Fibroblast of lung (primary cell): Measurements from ENCODE around the gene KIAA1328. TPM values are rescaled to one million over a fixed set of nuclear protein-coding genes. Genes with fewer than 3 reads are reported as not detected.

ENCODE experiments used
- DNase-seq, 2 donors: peaks; one replicate each; pipeline versions ENCODE4 v3.0.0 to v3.0.0-alpha.2; 2010; ENCODE audit warnings: low read depth in 2 of 2
- H2AFZ ChIP-seq: 2 replicates; pipeline ENCODE4 v1.5.1; 2012; ENCODE audit warnings: low read length, control low read depth, inconsistent platforms
- H3K27ac ChIP-seq: 2 replicates; pipeline ENCODE4 v1.5.1; 2011; ENCODE audit warnings: low read length, control low read depth; ENCODE audit not compliant: insufficient read depth
- H3K27me3 ChIP-seq: 2 replicates; pipeline ENCODE4 v1.5.1; 2011; ENCODE audit warnings: mild to moderate bottlenecking, low read length; ENCODE audit not compliant: control insufficient read depth, insufficient read depth
- H3K36me3 ChIP-seq: 2 replicates; pipeline ENCODE4 v1.5.1; 2011; ENCODE audit warnings: low read length; ENCODE audit not compliant: control insufficient read depth, insufficient read depth
- H3K4me1 ChIP-seq: 2 replicates; pipeline ENCODE4 v1.5.1; 2011; ENCODE audit warnings: low read length; ENCODE audit not compliant: control insufficient read depth, insufficient read depth; ENCODE audit errors: extremely low read depth
- H3K4me2 ChIP-seq: 2 replicates; pipeline ENCODE4 v1.5.1; 2011; ENCODE audit warnings: low read length, control low read depth; ENCODE audit not compliant: insufficient read depth; ENCODE audit errors: extremely low read depth
- H3K4me3 ChIP-seq, 4 experiments: fragments of 200-600 bp in 1 of 4; sonication (generic) in 1 of 4; replicated peaks in 1 of 4; 2 replicates each; pipeline ENCODE4 v1.5.1; 2011 to 2016; ENCODE audit warnings: low read length in 4 of 4, low read depth in 3 of 4, mild to moderate bottlenecking in 3 of 4, control low read depth in 2 of 4, inconsistent platforms in 1 of 4, mixed read lengths in 1 of 4; ENCODE audit not compliant: insufficient read depth in 1 of 4; ENCODE audit errors: control extremely low read depth in 1 of 4
- H3K79me2 ChIP-seq: 2 replicates; pipeline ENCODE4 v1.5.1; 2012; ENCODE audit warnings: mild to moderate bottlenecking, low read length, inconsistent platforms; ENCODE audit not compliant: control insufficient read depth, insufficient read depth
- H3K9ac ChIP-seq: 2 replicates; pipeline ENCODE4 v1.5.1; 2011; ENCODE audit warnings: mild to moderate bottlenecking, low read length, control low read depth; ENCODE audit not compliant: insufficient read depth
- H3K9me3 ChIP-seq: 2 replicates; pipeline ENCODE4 v1.5.1; 2012; ENCODE audit warnings: low read depth, low read length; ENCODE audit not compliant: control insufficient read depth, insufficient read depth
- H4K20me1 ChIP-seq: 2 replicates; pipeline ENCODE4 v1.5.1; 2011; ENCODE audit warnings: low read length; ENCODE audit not compliant: control insufficient read depth, insufficient read depth; ENCODE audit errors: extremely low read depth
- CTCF ChIP-seq, 2 donors: IDR thresholded peaks in 1 of 2; conservative IDR thresholded peaks in 1 of 2; 1 replicate in 1 of 2; 2 replicates in 1 of 2; pipeline ENCODE4 v1.5.1; 2011 to 2012; ENCODE audit warnings: low read length in 2 of 2, control low read depth in 1 of 2, inconsistent platforms in 1 of 2, low read depth in 1 of 2, mild to moderate bottlenecking in 1 of 2
- EZH2 ChIP-seq: IDR thresholded peaks from 2 replicates; pipeline ENCODE4 v1.5.1; 2012; ENCODE audit warnings: low read length, control low read depth, mild to moderate bottlenecking; ENCODE audit errors: missing control alignments
- polyA plus RNA-seq, 2 donors: library from polyadenylated mRNA; depleted of rRNA in 1 of 2; stranded (reverse) in 1 of 2; unstranded in 1 of 2; fragments of >200 nt; gene quantifications; 2 replicates each; pipeline ENCODE4 v1.2.1, GENCODE V29; 2011 to 2012; ENCODE audit warnings: missing spikeins in 1 of 2
- total RNA-seq: library from RNA; depleted of rRNA; stranded (reverse); fragments of >200 nt; gene quantifications from 2 replicates; pipeline ENCODE4 v1.2.1, GENCODE V29; 2014

KIAA1328 gene
- total and polyA plus RNA-seq, 2 donors (not counting 1 experiment from before 2014, with no cell fraction given) = 4.3 to 4.5 TPM

- no peak overlapping the region for H2AFZ ChIP-seq
- no peak overlapping the region for H3K4me3 ChIP-seq
- no peak overlapping the region for H3K27ac ChIP-seq
Measured at GRCh38 chr18:37170984-37171383, 342.1 kb downstream of the KIAA1328 start.

GRCh38 chr18:37173384-37173783 is 344.5 kb downstream of the KIAA1328 start:
- Histone ChIP-seq H3K27ac (no peak overlapping the region), H3K36me3 (no peaks in the 10 kb centered on the region), H2AFZ (no peak overlapping the region), H3K4me3 (no peak overlapping the region), H3K4me1 (no peaks in the 10 kb centered on the region), H3K9me3 (no peaks in the 10 kb centered on the region), H3K79me2 (no peaks in the 10 kb centered on the region), H4K20me1 (no peaks in the 10 kb centered on the region), H3K9ac (no peak overlapping the region), H3K27me3 (no peaks in the 10 kb centered on the region), H3K4me2 (no peak overlapping the region)
- no peak for DNase-seq
- no peak for TF ChIP-seq EZH2
- TF ChIP-seq CTCF (conservative IDR thresholded peaks at IDR 0.05 in 1 of 2, IDR thresholded peaks at IDR 0.05 in 1 of 2; ENCODE audit: low read depth in 1 of 2, low read length in 2 of 2) = no peak

More at GRCh38 chr18:37170984-37171383, 342.1 kb downstream of the KIAA1328 start:
- no peak for DNase-seq
- H3K27me3 ChIP-seq = no peaks in the 10 kb centered on the region
- no peak overlapping the region for H3K9ac ChIP-seq
- H3K4me2 ChIP-seq = no peak overlapping the region
- H3K79me2 ChIP-seq = no peaks in the 10 kb centered on the region
- no peaks in the 10 kb centered on the region for H4K20me1 ChIP-seq
- H3K9me3 ChIP-seq = no peaks in the 10 kb centered on the region
- no peak for TF ChIP-seq CTCF (conservative IDR thresholded peaks at IDR 0.05 in 1 of 2, IDR thresholded peaks at IDR 0.05 in 1 of 2; ENCODE audit: low read depth in 1 of 2, low read length in 2 of 2)
- no peak for TF ChIP-seq EZH2
- H3K36me3 ChIP-seq = no peaks in the 10 kb centered on the region
- no peaks in the 10 kb centered on the region for H3K4me1 ChIP-seq

GRCh38 chr18:37175727-37176620 is 347.0 kb downstream of the KIAA1328 start:
- no peak for TF ChIP-seq EZH2
- Histone ChIP-seq H2AFZ (no peak overlapping the region), H3K9me3 (no peaks in the 10 kb centered on the region), H4K20me1 (no peaks in the 10 kb centered on the region), H3K27me3 (no peaks in the 10 kb centered on the region), H3K36me3 (no peaks in the 10 kb centered on the region), H3K9ac (no peak overlapping the region), H3K4me2 (no peak overlapping the region), H3K4me1 (no peaks in the 10 kb centered on the region), H3K79me2 (no peaks in the 10 kb centered on the region), H3K27ac (no peak overlapping the region), H3K4me3 (no peak overlapping the region)
- no peak for DNase-seq
